Muscle of back (tissue), 10 donors: ENCODE results near the gene RNFT2. TPM values are rescaled to one million over a fixed set of nuclear protein-coding genes. Genes with fewer than 3 reads are reported as not detected.

ENCODE experiments used
- polyA plus RNA-seq, 10 donors: library from polyadenylated mRNA; unstranded; fragments of 120-200 nt; gene quantifications; one replicate each; pipeline ENCODE4 v1.2.1, GENCODE V29; 2013; ENCODE audit not compliant: insufficient read length in 10 of 10

The RNFT2 gene
- polyA plus RNA-seq, 10 donors = 1.0 to 1.7 (median 1.5) TPM

Other genes starting within 250 kb of the RNFT2 start
- gene MAP1LC3B2, start 178.9 kb upstream of the RNFT2 start, polyA plus RNA-seq = 1 to 10 TPM; 3.4 to 8.6 (median 6.6) TPM
- 10 to 100 TPM in 9 of 10 donors, 1 to 10 TPM in 1; 9.5 to 17.4 (median 12.2) TPM for gene SPRING1, start 246 bp upstream of the RNFT2 start, polyA plus RNA-seq
- gene HRK, start 143.1 kb downstream of the RNFT2 start, polyA plus RNA-seq = under 1 TPM; 0.14 to 0.40 (median 0.28) TPM
- 10 to 100 TPM; 10.4 to 16.9 (median 14.1) TPM for gene FBXW8, start 172.6 kb downstream of the RNFT2 start, polyA plus RNA-seq